Stimulated activated CD4-positive, alpha-beta T cell treated with anti-CD3 and anti-CD28 coated beads, Interleukin-4, amount 100 ng/mL, for 1 hour (primary cell): Measurements from ENCODE around the gene TMEM266.

Experiments
- DNase-seq: peaks from one replicate; pipeline ENCODE4 v3.0.0-alpha.2; 2020

Gene TMEM266

GRCh38 chr15:76134537-76134936, 74.8 kb downstream of the TMEM266 start:
- no peak for DNase-seq

- DNase-seq, result no peak
These were observed 75.7 kb downstream of the TMEM266 start for GRCh38 chr15:76135516-76135915.

DNA sequence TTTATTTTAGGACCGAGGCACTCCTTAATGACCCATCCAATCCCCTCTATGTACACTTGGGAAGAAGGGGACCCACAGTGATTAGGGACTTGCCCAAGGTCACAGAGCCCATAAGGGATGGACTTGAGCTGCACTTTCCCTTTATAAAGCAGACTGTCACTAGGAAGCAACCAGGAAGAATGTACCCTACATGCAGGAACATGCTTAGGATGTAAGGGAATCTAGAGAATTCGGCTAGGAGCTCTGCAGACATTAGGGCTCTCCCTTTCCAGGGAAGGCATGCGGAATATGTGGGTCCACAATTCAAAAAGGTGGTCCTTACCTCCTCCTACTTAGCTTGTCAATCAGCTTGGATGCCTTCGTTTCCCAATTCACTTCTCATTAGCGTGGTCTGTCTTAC, 78.7 kb downstream of the TMEM266 start:
- DNase-seq, result no peak

GRCh38 chr15:76139368-76140073, 79.7 kb downstream of the TMEM266 start:
- DNase-seq, result peak; percentile 72

DNA sequence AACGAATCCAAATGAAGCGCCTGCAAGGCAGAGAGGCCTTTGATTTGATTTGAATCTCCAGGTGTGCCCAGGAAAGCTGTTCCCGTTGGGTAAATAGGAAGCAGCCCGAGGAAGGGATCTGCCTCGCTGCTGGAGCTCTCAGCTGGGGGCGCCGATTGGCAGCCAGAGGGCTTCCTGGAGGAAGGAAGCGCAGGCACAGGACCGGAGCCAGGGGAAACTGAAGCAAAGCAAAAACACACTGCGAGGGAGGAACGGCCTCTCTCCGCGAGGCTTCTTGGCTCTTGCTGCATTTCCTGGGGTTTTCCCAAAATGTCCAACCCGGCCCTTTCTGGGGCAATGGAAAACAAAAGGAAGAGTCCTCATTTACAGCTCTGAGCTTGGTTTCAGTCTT, 80.3 kb downstream of the TMEM266 start:
- DNase-seq, result no peak

- no peak for DNase-seq
These were observed 87.0 kb downstream of the TMEM266 start for GRCh38 chr15:76146812-76147211.

DNA sequence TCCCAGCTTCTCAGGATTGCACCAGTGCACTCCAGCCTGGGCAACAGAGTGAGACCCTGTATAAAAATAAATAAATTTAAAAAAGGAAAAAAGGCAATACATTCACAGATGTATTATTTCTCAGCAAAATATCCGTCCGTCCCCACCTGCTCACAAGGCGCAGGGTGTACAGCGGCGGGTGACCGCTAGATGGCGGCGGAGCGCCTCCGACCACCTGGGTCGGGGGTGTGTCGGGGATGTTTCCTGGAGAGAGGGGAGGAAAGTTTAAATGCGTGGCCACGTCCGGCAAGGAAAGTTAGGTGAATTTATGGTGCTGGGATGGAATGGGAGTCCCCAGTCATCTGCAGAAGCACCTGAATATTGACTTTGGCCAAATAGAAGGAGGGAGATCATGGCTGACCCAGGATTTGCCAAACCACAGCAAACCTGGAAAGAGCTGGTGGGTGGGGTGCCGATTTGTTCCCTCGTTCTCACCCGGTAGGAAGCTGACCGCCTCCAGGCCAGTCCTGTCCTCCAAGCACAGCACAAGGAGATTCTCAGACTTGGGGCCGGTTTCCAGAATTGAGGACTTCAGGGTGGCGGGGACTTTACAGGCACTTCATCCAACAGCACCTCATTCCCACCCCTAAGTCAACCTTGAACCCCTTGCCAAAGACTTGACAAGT, 88.3 kb downstream of the TMEM266 start:
- peak; percentile 73 for DNase-seq

- DNase-seq, result no peak
These were observed 89.6 kb downstream of the TMEM266 start for GRCh38 chr15:76149291-76149915.

DNA sequence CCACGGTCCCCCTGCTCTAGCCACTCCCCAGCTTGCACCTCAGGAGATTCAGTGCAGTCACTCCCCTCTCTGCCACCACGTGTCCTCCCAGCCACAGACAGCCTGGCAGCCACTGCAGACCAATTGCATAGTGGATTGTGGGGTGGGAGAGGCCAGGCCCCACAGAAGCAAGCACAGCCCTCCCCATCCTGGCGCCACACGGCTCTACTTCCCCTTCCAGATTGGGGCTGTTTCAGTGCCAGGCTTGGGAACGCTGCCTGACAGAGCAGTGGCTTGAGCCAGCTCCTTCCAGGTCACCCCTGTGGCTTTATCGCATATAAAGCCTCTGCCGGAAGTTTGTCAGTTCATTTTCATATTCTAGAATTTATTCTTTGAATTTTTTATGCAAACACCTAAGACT, 90.7 kb downstream of the TMEM266 start:
- DNase-seq, result no peak

DNA sequence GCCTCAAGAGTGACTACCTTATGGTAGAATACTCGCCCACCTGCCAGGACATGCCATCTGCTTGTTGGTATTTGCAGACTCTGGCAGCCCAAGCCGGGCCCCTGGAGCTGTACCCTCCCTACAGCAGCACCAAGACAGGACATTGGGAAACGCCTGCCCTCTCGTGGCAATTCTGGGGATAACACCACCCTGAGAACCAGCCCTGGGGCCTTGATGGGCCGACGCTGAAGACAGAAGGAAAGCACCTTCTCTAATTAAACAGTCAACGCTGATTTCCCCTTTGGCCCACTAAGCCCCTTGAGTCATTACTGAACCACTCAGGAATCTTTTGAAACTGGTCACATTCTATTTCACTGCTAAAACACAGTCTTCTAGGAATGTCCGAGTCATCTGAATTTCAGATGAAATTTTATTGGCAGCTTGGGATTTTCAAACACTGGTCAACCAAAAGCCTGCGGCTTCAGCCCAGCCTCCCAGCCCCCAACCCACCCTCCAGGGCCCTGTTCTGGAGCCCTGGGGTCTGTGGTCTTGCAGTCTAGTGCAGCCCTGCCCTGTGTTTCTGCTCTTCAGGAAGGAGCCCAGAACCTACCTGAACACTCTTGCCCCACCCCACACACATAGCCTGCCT, 91.3 kb downstream of the TMEM266 start:
- peak; percentile 83 for DNase-seq

GRCh38 chr15:76151599-76151974, 91.8 kb downstream of the TMEM266 start:
- DNase-seq, result no peak

DNA sequence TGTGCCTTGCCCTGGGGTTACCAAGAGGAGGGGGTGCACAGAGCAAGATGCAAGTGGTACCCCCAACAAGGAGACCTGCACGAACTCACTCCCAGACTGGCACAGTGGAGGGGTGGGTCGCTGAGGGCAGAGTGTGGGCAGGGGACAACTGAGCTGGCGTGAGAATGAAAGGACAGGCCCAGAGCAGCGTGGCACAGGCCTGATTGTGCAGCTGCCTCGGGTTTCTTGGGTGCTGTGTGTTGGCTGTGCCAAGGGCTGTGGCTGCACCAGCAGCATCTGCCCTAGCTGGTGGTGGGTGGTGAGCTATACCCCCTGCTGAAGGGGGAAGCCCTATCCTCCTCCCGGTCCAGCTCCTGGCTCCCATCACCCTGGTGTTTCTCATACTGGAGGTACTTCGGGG, 92.4 kb downstream of the TMEM266 start:
- no peak for DNase-seq

- no peak for DNase-seq
These were observed 93.7 kb downstream of the TMEM266 start for GRCh38 chr15:76153241-76154197.

DNA sequence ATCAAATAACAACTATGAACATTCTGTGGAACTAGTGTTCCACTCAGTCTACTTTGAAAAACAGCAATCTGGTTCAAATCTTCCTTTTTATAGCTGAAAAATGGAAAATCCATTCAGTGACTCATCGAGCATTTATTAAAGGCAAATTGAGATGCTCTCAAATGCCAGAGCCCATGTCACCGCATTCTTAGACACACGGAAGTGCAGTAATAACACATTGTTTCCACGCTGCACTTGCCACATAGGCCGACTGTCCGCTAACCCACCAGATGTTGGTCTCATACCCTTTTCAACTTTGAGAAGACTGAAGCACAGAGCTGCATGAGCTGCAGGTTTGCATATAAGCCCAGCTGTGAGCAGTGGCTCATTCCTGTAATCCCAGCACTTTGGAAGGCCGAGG, 95.9 kb downstream of the TMEM266 start:
- DNase-seq, result no peak

GRCh38 chr15:76158226-76158625, 98.4 kb downstream of the TMEM266 start:
- no peak for DNase-seq

- DNase-seq, result no peak
These were observed 99.0 kb downstream of the TMEM266 start for GRCh38 chr15:76158815-76159214.

GRCh38 chr15:76159282-76159681, 99.5 kb downstream of the TMEM266 start:
- no peak for DNase-seq

- no peak for DNase-seq
These were observed 100.8 kb downstream of the TMEM266 start for GRCh38 chr15:76160426-76161152.

DNA sequence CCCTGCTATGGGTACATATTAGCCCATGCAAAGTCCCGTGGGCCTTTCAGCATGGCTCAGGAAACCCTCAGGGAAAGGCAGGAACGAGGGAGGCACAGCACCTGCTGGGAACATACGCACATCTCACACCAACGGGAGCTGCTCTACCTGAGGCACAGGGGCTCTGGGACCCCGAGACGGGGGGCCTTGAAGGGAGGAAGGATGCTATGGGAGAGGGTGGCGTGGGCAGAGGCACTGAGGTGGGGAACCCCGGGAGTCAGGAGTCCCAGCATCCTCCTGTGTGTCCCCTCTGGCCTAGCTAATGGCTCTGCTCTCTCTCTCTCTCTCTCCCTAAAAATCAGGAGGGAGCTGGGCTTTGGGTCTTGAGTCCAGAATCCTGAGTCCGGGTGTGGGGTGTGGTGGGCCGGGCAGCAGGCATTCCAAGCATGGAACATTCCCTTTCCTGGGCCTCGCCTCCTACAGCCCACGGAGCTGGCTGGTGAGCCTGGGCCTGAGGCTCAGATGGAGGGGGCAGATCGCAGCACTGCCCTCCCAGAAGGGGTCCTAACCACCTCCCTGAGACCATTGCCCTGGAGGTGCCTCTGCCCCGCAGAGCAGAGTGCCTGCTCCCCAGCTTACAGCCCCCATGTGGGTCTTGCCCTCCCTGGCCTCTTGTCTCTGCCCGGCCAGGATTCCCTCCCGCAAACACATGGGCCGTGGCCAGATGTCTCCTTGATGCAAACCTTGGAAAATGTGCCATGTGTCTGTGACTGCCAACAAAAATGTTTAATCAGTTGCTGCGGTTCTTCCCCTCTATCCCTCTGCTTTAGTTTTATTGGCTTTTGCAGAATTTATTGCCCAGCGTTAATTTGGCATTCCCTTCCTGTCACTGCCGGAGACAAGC, 101.6 kb downstream of the TMEM266 start:
- DNase-seq, result no peak

DNA sequence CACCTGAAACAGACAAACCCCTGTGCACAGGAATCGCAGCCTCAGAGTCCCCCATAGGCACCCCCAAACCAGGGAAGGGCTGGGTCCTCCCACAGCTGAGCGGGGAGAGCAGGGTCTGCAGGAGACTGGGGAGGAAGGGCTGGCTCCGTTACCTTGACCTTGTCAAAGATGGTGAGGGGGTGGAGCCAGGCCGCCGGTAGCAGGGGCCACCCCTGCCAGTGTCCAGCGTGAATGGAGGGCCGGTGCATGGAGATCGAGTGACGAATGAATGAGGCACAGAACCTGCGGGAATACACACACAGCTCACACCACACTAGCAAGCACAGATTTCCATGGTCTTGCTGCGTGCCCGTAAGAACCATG, 102.2 kb downstream of the TMEM266 start:
- DNase-seq, result no peak
